ENCODE results near the gene RIPOR2.

Gene RIPOR2

DNA sequence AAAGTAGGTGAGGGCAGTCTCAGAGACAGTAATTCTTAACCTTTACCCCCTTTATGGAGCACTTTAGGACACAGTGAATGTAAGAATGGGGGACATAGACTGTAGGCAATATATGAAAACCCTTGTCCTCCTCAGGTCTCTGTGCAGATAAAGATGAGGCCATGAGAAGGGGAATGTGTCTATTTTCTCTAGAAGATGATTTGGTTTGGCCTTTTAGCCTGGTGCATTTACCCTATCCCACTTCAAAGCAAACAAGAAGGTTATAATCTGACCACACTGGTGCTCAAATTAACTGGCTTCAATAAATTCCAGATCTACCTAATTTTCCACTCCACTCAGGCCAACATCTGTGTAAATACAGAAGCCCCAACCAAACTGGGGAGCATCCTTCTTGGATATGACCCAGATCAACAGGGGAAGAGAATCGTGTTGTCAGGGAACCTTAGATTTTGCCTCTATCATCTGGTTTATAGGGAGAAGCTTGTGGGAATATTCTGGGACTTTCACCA, 42.4 kb downstream of the RIPOR2 start:
- H3K4me3 ChIP-seq (ENCODE audit: low read depth, low read length) = no peak overlapping the region
- in situ Hi-C loops (cut with HindIII; ENCODE audit: low sequenced_read_pairs) = no loop called here
- TF ChIP-seq, protein P1, sequence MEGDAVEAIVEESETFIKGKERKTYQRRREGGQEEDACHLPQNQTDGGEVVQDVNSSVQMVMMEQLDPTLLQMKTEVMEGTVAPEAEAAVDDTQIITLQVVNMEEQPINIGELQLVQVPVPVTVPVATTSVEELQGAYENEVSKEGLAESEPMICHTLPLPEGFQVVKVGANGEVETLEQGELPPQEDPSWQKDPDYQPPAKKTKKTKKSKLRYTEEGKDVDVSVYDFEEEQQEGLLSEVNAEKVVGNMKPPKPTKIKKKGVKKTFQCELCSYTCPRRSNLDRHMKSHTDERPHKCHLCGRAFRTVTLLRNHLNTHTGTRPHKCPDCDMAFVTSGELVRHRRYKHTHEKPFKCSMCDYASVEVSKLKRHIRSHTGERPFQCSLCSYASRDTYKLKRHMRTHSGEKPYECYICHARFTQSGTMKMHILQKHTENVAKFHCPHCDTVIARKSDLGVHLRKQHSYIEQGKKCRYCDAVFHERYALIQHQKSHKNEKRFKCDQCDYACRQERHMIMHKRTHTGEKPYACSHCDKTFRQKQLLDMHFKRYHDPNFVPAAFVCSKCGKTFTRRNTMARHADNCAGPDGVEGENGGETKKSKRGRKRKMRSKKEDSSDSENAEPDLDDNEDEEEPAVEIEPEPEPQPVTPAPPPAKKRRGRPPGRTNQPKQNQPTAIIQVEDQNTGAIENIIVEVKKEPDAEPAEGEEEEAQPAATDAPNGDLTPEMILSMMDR (IDR thresholded peaks at IDR 0.05; ENCODE audit: low read depth, low read length) = no peak

DNA sequence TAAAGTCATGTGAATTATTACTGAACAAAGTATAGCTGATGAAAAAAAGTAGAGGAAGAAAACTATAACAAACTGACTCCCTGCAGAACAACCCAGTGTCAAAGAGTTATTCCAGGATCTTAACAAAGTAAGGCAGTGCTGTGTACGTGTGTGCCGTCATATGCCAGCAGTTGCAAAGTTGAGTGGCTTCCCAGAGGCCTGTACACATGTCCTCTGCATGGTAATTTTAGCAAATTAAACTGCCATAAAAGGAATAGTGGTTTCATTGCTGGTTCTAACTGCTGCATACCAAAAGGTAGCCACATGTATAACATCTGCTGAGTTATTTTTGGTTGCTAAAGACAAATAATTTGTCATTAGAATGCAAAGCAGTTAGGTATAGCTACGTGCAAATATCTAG, 44.8 kb downstream of the RIPOR2 start:
- TF ChIP-seq, protein P1 (IDR thresholded peaks at IDR 0.05; ENCODE audit: low read depth, low read length) = no peak
- DNase-seq (ENCODE audit: low read depth, low spot score) = no peak
- in situ Hi-C loops (cut with HindIII; ENCODE audit: low sequenced_read_pairs) = no loop called here
- H3K4me3 ChIP-seq (ENCODE audit: low read depth, low read length) = no peak overlapping the region

More for the DNA sequence above, 42.4 kb downstream of the RIPOR2 start:
- no peak for DNase-seq (ENCODE audit: low read depth, low spot score)

DNA sequence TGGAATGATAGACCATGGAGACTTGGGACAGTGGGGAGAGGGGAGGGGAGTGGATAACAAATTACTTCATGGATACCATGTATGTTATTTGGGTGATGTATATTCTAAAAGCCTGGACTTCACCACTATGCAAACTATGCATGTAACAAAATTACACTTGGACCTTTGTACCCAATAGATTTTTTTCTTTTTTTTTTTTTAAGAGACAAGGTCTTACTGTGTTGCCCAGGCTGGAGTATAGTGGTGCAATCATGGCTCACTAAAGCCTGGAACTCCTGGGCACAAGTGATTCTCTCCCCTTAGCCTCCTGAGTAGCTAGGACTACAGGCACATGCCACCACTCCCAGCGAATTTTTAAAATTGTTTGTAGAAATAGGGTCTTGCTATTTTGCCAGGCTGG, 45.3 kb downstream of the RIPOR2 start:
- TF ChIP-seq, protein P1 (IDR thresholded peaks at IDR 0.05; ENCODE audit: low read depth, low read length) = no peak
- in situ Hi-C loops (cut with HindIII; ENCODE audit: low sequenced_read_pairs) = no loop called here
- no peak overlapping the region for H3K4me3 ChIP-seq (ENCODE audit: low read depth, low read length)
- DNase-seq (ENCODE audit: low read depth, low spot score) = no peak

DNA sequence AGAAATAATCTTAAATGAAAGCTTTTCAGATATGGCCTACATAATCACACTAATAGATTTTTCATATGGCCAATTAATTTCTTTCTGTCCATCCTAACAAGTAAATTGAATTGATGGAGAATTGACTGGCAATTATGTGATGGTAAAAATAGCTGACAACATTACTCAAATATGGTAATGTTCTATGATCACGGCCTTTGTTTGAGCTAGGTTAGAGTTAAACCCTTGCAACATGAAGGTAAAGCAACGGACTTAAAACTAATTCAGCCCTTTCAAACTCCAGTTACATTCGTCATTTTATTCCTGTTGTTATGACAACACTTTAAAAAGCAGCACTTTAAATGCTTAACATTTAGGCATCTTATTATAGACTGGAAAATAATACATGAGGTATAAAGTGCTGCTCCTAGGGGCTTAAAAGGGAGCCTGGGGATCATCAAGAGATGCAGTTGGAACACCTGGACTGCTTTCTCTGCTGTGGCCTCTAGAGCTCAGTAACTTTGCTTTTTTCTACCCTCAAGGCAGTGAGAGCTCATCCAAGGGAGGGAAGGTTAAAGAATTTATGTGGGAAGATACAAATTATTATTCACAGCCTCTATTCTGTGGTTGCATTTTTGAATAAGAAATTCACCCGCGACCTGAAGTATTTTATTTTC, 46.9 kb downstream of the RIPOR2 start:
- in situ Hi-C loops (cut with HindIII; ENCODE audit: low sequenced_read_pairs) = no loop called here
- no peak for DNase-seq (ENCODE audit: low read depth, low spot score)
- TF ChIP-seq, protein P1 (IDR thresholded peaks at IDR 0.05; ENCODE audit: low read depth, low read length) = no peak
- no peak overlapping the region for H3K4me3 ChIP-seq (ENCODE audit: low read depth, low read length)

DNA sequence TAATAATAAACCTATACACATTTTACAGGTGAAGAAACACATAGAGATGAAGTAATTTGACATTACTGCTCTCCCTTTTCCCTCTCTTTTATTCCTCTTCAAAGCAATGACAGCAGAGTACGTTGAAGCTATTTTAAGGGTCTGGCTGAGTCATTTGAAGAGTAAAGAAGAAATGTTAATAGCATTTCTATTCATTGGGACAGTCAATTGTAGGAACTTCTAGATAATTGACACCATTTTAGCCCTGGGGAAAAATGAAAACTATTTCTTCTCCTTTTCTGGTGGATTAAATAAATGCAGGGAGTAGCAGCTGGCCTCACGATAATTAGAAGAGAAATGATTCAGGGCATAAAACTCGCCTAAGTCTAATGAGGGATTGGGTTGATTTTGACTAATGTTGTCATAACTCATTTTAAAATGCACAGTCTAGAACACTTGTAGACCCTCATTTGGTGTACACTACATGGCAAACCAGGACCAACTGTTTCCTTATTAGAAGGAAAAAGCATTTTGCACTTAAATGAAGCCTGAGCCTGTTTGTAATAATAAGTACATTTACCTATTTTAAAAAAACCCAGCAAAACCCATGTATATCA, 48.1 kb downstream of the RIPOR2 start:
- H3K4me3 ChIP-seq (ENCODE audit: low read depth, low read length) = no peak overlapping the region
- TF ChIP-seq, protein P1 (IDR thresholded peaks at IDR 0.05; ENCODE audit: low read depth, low read length) = no peak

DNA sequence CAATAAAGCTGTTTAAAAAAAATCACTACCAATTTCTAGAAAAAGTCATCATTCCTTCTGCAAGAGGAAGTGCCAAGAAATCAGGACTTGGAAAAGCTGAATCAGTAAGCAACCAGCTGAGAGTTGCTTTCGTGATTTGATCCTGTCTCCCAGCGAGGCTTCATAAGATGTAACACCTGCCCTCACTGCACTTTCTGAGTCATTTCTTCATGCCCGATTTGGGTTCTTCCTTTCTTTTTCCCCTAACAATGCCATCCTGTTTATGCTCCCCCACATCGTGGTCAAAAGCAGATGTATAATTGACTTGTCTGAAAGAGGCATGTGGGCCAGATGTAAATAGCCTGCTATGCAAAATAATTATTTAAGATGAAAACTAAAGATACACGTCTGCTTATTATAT, 52.1 kb downstream of the RIPOR2 start:
- no peak overlapping the region for H3K4me3 ChIP-seq (ENCODE audit: low read depth, low read length)
- in situ Hi-C loops (cut with HindIII; ENCODE audit: low sequenced_read_pairs) = no loop called here
- DNase-seq (ENCODE audit: low read depth, low spot score) = peak; percentile 56
- TF ChIP-seq, protein P1 (IDR thresholded peaks at IDR 0.05; ENCODE audit: low read depth, low read length) = no peak

More for the DNA sequence above, 48.1 kb downstream of the RIPOR2 start:
- in situ Hi-C loops (cut with HindIII; ENCODE audit: low sequenced_read_pairs) = no loop called here
- DNase-seq (ENCODE audit: low read depth, low spot score) = no peak

All from astrocyte of the spinal cord (primary cell).